HG03025 (cell line): ENCODE measurements around the gene C6orf141.
"Not testable (repeated sequence)": the region's sequence is repeated elsewhere in the genome, so short reads cannot be mapped to it uniquely, and the experiment has no call there.

Source experiments
- ATAC-seq: cut with Tn5 transposase; IDR thresholded peaks from one replicate; pipeline ENCODE4 v1.9.1; 2021; ENCODE audit warnings: mild to moderate bottlenecking, moderate library complexity; ENCODE audit not compliant: unreplicated experiment, low FRiP score

C6orf141 gene

DNA sequence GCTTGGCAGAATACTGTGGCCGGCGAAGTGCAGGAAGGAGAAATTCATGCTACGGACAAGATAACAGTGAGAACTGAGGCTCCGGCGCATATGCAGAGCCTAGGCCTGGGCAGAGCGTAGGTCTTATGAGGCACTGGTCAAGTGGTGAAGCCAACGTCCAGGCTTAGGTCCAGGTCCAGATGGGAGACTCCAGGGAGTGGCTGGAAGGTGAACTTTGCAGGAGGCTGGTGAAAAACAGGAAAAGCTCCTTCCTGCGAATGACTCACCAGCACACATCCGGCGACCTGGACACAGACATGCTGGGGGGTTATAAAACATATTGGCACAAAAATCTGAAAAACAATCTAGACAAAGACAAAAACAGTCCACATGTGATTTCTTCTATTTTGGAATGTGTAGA lies 15.4 kb downstream of the C6orf141 start:
- ATAC-seq: no peak

- no peak for ATAC-seq
These were observed 20.1 kb downstream of the C6orf141 start for GRCh38 chr6:49570474-49571079.

DNA sequence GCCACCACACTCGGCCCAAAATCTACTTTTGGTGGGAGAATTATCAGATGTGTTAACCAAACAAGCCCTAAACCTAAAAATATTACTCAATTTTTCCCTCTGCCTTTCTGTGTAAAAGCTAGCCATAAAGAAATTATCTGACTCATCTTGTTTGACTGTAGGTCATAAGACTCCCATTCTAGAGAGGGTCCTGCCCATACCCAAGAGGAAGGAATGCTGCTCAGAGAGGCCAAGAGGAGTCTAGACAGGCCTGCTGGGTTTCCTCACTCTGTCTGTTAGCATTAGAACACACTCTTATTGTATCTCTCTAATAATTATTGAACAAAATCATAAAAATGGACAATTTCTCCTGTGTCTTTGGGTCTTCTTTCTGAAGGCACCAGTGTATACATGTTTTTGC lies 26.1 kb downstream of the C6orf141 start:
- ATAC-seq: no peak

GRCh38 chr6:49579649-49580048 lies 29.2 kb downstream of the C6orf141 start:
- no peak for ATAC-seq

DNA sequence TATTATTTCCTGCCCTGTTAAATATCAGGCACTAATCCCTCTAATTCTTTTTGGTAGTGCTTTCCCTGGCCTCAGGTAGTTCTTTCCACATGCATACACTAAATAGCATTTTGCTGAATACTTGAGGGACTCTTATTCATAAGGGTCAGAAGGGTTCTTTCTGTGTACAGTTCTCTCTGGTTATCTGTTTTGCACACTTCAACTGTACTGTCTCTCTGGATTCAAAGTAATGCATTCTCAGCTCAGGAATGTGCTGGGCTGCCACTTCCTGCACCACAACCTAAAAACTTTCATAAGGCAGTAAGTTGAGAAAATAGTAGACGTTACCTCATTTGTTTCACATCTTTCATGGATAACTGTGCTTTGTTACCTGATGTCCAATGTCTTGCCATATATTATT lies 32.1 kb downstream of the C6orf141 start:
- no peak for ATAC-seq

GRCh38 chr6:49587262-49587661 lies 36.8 kb downstream of the C6orf141 start:
- ATAC-seq: not testable (repeated sequence)
